Right atrium auricular region (tissue), 2 donors: ENCODE results near the gene LOX. TPM values are rescaled to one million over a fixed set of nuclear protein-coding genes. Genes with fewer than 3 reads are reported as not detected.

Experiments
- DNase-seq: peaks from one replicate; pipeline ENCODE4 v3.0.0-alpha.2; 2019; ENCODE audit warnings: low spot score
- H3K27ac ChIP-seq, 2 donors: fragments of 200-600 bp; sonication (generic); 1 replicate in 1 of 2; 2 replicates in 1 of 2; pipeline ENCODE4 v1.5.1; 2016 to 2019
- H3K27me3 ChIP-seq, 2 donors: fragments of 200-600 bp; sonication (generic); one replicate each; pipeline versions ENCODE4 v1.5.1 to v1.6.0; 2017 to 2019
- H3K36me3 ChIP-seq: fragments of 200-600 bp; sonication (generic); one replicate; pipeline ENCODE4 v1.5.1; 2016
- H3K4me1 ChIP-seq, 2 donors: fragments of 200-600 bp; sonication (generic); one replicate each; pipeline versions ENCODE4 v1.5.1 to v1.6.0; 2017 to 2019
- H3K4me3 ChIP-seq, 2 donors: fragments of 200-600 bp; sonication (generic); 1 replicate in 1 of 2; 2 replicates in 1 of 2; pipeline ENCODE4 v1.5.1; 2017 to 2019; ENCODE audit warnings: mild to moderate bottlenecking in 1 of 2, moderate library complexity in 1 of 2
- H3K9me3 ChIP-seq, 2 donors: fragments of 200-600 bp; sonication (generic); one replicate each; pipeline ENCODE4 v1.5.1; 2019
- CTCF ChIP-seq, 2 donors: fragments of 200-600 bp; sonication (generic); IDR thresholded peaks; one replicate each; pipeline ENCODE4 v1.5.1; 2019; ENCODE audit warnings: antibody characterized with exemption in 2 of 2
- total RNA-seq, 2 donors: library from RNA; depleted of rRNA; stranded (reverse); fragments of >200 nt; gene quantifications; one replicate each; pipeline ENCODE4 v1.1.0, GENCODE V29; 2016

The LOX gene
- total RNA-seq, 2 donors from 2014 or later = 10.1 to 11.6 TPM

- no peak for DNase-seq
- Histone ChIP-seq H3K27ac (no peak overlapping the region), H3K9me3 (no peaks in the 10 kb centered on the region), H3K4me3 (no peak overlapping the region), H3K4me1 (no peaks in the 10 kb centered on the region), H3K27me3 (no peaks in the 10 kb centered on the region), H3K36me3 (no peaks in the 10 kb centered on the region)
- no peak for TF ChIP-seq CTCF (IDR thresholded peaks at IDR 0.05)
Measured at GRCh38 chr5:122121479-122122465, 43.7 kb upstream of the LOX start.

GRCh38 chr5:122120957-122121356, 42.9 kb upstream of the LOX start:
- no peaks in the 10 kb centered on the region for H3K9me3 ChIP-seq
- TF ChIP-seq CTCF (IDR thresholded peaks at IDR 0.05) = no peak
- H3K4me3 ChIP-seq = no peak overlapping the region
- no peaks in the 10 kb centered on the region for H3K36me3 ChIP-seq
- H3K27me3 ChIP-seq = no peaks in the 10 kb centered on the region
- no peak for DNase-seq
- H3K27ac ChIP-seq = no peak overlapping the region
- H3K4me1 ChIP-seq = no peaks in the 10 kb centered on the region

- no peak overlapping the region for H3K4me3 ChIP-seq
- H3K27ac ChIP-seq = no peak overlapping the region
- H3K9me3 ChIP-seq = no peaks in the 10 kb centered on the region
- no peak for DNase-seq
- H3K4me1 ChIP-seq = no peaks in the 10 kb centered on the region
- H3K27me3 ChIP-seq = no peaks in the 10 kb centered on the region
- no peaks in the 10 kb centered on the region for H3K36me3 ChIP-seq
- no peak for TF ChIP-seq CTCF (IDR thresholded peaks at IDR 0.05)
Measured at GRCh38 chr5:122120493-122120892, 42.4 kb upstream of the LOX start.

- H3K27me3 ChIP-seq = no peaks in the 10 kb centered on the region
- TF ChIP-seq CTCF (IDR thresholded peaks at IDR 0.05) = no peak
- H3K4me3 ChIP-seq = no peak overlapping the region
Measured at GRCh38 chr5:122119205-122119604, 41.1 kb upstream of the LOX start.

GRCh38 chr5:122118356-122118948, 40.4 kb upstream of the LOX start:
- H3K27ac ChIP-seq = no peak overlapping the region

More at GRCh38 chr5:122119205-122119604, 41.1 kb upstream of the LOX start:
- H3K27ac ChIP-seq = no peak overlapping the region
- H3K36me3 ChIP-seq = no peaks in the 10 kb centered on the region
- H3K4me1 ChIP-seq = no peaks in the 10 kb centered on the region
- H3K9me3 ChIP-seq = no peaks in the 10 kb centered on the region
- no peak for DNase-seq

More at GRCh38 chr5:122118356-122118948, 40.4 kb upstream of the LOX start:
- Histone ChIP-seq H3K4me1 (no peaks in the 10 kb centered on the region), H3K9me3 (no peaks in the 10 kb centered on the region), H3K36me3 (no peaks in the 10 kb centered on the region), H3K4me3 (no peak overlapping the region), H3K27me3 (no peaks in the 10 kb centered on the region)
- no peak for TF ChIP-seq CTCF (IDR thresholded peaks at IDR 0.05)
- DNase-seq = no peak
